Mammary epithelial cell (primary cell): ENCODE measurements around the gene PARVA.

ENCODE experiments used
- EZH2 ChIP-seq: IDR thresholded peaks from 2 replicates; pipeline ENCODE4 v1.6.1; 2012; ENCODE audit warnings: low read length, inconsistent platforms, borderline replicate concordance
- TF ChIP-seq, protein P1 (sequence below), 2 donors: IDR thresholded peaks in 1 of 2; conservative IDR thresholded peaks in 1 of 2; 2 replicates each; pipeline ENCODE4 v1.5.1; 2011 to 2012; ENCODE audit warnings: inconsistent platforms in 2 of 2, low read length in 2 of 2, mild to moderate bottlenecking in 2 of 2, control low read depth in 1 of 2, low read depth in 1 of 2; ENCODE audit not compliant: insufficient read depth in 1 of 2; ENCODE audit errors: extremely low read depth in 1 of 2

- TF ChIP-seq, protein P1, sequence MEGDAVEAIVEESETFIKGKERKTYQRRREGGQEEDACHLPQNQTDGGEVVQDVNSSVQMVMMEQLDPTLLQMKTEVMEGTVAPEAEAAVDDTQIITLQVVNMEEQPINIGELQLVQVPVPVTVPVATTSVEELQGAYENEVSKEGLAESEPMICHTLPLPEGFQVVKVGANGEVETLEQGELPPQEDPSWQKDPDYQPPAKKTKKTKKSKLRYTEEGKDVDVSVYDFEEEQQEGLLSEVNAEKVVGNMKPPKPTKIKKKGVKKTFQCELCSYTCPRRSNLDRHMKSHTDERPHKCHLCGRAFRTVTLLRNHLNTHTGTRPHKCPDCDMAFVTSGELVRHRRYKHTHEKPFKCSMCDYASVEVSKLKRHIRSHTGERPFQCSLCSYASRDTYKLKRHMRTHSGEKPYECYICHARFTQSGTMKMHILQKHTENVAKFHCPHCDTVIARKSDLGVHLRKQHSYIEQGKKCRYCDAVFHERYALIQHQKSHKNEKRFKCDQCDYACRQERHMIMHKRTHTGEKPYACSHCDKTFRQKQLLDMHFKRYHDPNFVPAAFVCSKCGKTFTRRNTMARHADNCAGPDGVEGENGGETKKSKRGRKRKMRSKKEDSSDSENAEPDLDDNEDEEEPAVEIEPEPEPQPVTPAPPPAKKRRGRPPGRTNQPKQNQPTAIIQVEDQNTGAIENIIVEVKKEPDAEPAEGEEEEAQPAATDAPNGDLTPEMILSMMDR (conservative IDR thresholded peaks at IDR 0.05 in 1 of 2, IDR thresholded peaks at IDR 0.05 in 1 of 2; ENCODE audit: extremely low read depth in 1 of 2, insufficient read depth in 1 of 2, low read depth in 1 of 2, low read length in 2 of 2): no peak
- TF ChIP-seq EZH2: no peak
Observed at GRCh38 chr11:12528487-12528886, 151.1 kb downstream of the PARVA start.
